Ramos (cell line): ENCODE results near the gene IFNL4.

Source experiments
- in situ Hi-C: fragments of 300-500 bp; cut with MboI; formaldehyde crosslinking; loops from one replicate; pipeline ENCODE4 v1.14.3; 2022; ENCODE audit warnings: low sequenced_read_pairs; ENCODE audit not compliant: unreplicated experiment

Gene IFNL4

GRCh38 chr19:39230096-39230764, 18.4 kb downstream of the IFNL4 start:
- in situ Hi-C loops, result no loop called here

DNA sequence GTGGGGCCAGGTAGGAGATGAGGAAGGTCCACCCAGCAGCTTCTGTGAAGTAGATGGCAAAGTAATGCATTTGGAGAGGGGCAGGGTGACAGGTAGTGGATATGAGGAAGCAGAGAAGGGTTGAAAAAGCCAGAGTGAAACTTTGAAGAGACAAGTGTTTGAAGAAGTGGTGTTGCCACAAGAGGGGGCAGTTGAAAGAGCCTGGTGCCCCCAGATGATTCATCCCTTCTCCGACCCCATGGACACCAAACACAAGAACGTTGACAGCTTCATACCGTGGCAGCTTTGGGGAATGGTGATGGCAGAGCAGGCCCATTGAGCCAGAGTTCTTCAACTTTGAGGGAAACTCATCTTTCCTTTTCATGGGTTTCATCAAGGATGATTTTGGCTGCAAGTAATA, 23.7 kb downstream of the IFNL4 start:
- in situ Hi-C loops, result loop anchor here (25.0 kb wide), 1 partner anchor 312 kb away; the partner anchor contains the start of genes EID2 and EID2B

GRCh38 chr19:39223703-39224279, 24.9 kb downstream of the IFNL4 start:
- in situ Hi-C loops, result loop anchor here (25.0 kb wide), 1 partner anchor 314 kb away; the partner anchor contains the start of genes EID2 and EID2B

DNA sequence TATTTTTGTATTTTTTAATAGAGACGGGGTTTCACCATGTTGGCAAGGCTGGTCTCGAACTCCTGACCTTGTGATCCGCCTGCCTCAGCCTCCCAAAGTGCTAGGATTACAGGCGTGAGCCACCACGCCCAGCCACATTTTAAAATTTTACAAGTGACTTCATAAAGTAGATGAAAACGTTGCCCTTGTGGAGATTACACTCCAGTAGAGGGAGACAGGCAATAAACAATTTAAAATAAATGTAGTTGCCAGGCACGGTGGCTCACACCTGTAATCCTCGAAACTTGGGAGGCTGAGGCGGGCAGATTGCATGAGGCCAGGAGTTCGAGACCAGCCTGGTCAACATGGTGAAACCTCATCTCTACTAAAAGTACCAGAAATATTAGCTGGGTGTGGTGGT, 29.5 kb downstream of the IFNL4 start:
- in situ Hi-C loops, result loop anchor here (10.0 to 25.0 kb wide), 2 partner anchors 106 to 318 kb away; partner anchors contain the start of genes EID2, EID2B and LRFN1

- in situ Hi-C loops, result loop anchor here (10.0 to 25.0 kb wide), 2 partner anchors 106 to 319 kb away; partner anchors contain the start of genes EID2, EID2B and LRFN1
Measured at GRCh38 chr19:39218230-39219007, 30.2 kb downstream of the IFNL4 start.

DNA sequence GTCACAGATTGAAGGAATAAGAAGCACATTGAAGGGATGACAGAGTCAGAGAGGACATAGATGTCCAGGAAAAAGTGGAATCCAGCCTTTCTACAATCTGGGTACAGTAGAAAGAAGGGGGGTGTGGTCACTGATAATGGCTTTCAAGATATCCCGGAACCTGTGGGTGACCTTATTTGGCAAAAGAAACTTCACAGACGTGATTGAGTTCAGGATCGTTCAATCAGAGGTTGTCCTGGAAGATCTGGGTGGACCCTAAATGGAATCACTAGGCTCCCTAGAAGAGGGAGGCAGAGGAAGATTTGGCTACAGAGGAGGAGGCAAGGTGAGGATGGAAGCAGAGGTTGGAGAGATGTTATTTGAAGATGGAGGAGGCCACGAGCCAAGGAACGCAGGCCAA, 31.6 kb downstream of the IFNL4 start:
- in situ Hi-C loops, result loop anchor here (10.0 to 25.0 kb wide), 2 partner anchors 108 to 320 kb away; partner anchors contain the start of genes EID2, EID2B and LRFN1

- in situ Hi-C loops, result loop anchor here (10.0 to 25.0 kb wide), 2 partner anchors 109 to 322 kb away; partner anchors contain the start of genes EID2, EID2B and LRFN1
Measured at GRCh38 chr19:39215323-39215722, 33.3 kb downstream of the IFNL4 start.

GRCh38 chr19:39212375-39212742, 36.3 kb downstream of the IFNL4 start:
- in situ Hi-C loops, result loop anchor here (10.0 to 25.0 kb wide), 2 partner anchors 112 to 325 kb away; partner anchors contain the start of genes EID2, EID2B and LRFN1

- in situ Hi-C loops, result loop anchor here (10.0 to 25.0 kb wide), 2 partner anchors 113 to 325 kb away; partner anchors contain the start of genes EID2, EID2B and LRFN1
Measured at GRCh38 chr19:39211731-39212374, 36.8 kb downstream of the IFNL4 start.

GRCh38 chr19:39209196-39209595, 39.5 kb downstream of the IFNL4 start:
- in situ Hi-C loops, result loop anchor here (25.0 kb wide), 1 partner anchor 328 kb away; the partner anchor contains the start of genes EID2 and EID2B

DNA sequence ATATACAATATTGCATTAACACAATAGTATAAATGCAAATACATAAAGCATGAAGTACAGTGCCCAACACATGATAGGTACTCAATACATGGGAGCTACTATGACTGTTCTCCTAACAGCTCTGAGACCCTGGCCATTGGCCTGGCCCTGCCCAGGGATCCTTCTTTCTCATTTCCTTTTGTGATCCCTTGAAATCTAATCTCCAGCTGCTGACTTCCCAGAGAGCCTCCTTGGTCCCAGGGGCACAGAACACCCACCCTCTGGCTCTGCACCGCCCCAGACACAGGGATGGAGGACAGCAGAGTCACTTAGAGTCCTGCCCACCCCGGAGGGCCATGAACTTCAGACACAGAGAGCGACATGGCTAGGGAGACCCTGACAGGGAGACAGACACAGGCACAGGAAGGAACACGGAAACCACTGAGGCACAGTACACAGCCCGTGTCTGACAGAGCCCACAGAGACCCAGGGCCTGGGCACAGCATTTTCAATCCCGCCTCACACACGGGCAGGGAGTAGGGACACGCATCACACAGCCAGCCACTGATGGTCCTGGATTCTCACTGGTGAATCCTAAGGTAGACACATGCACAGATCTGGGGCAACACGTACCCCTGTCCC, 40.4 kb downstream of the IFNL4 start:
- in situ Hi-C loops, result loop anchor here (25.0 kb wide), 1 partner anchor 329 kb away; the partner anchor contains the start of genes EID2 and EID2B

GRCh38 chr19:39207293-39207836, 41.3 kb downstream of the IFNL4 start:
- in situ Hi-C loops, result loop anchor here (25.0 kb wide), 1 partner anchor 330 kb away; the partner anchor contains the start of genes EID2 and EID2B

- in situ Hi-C loops, result loop anchor here (25.0 kb wide), 1 partner anchor 331 kb away; the partner anchor contains the start of genes EID2 and EID2B
Measured at GRCh38 chr19:39206122-39206521, 42.5 kb downstream of the IFNL4 start.

- in situ Hi-C loops, result loop anchor here (25.0 kb wide), 1 partner anchor 332 kb away; the partner anchor contains the start of genes EID2 and EID2B
Measured at GRCh38 chr19:39205449-39205764, 43.2 kb downstream of the IFNL4 start.

DNA sequence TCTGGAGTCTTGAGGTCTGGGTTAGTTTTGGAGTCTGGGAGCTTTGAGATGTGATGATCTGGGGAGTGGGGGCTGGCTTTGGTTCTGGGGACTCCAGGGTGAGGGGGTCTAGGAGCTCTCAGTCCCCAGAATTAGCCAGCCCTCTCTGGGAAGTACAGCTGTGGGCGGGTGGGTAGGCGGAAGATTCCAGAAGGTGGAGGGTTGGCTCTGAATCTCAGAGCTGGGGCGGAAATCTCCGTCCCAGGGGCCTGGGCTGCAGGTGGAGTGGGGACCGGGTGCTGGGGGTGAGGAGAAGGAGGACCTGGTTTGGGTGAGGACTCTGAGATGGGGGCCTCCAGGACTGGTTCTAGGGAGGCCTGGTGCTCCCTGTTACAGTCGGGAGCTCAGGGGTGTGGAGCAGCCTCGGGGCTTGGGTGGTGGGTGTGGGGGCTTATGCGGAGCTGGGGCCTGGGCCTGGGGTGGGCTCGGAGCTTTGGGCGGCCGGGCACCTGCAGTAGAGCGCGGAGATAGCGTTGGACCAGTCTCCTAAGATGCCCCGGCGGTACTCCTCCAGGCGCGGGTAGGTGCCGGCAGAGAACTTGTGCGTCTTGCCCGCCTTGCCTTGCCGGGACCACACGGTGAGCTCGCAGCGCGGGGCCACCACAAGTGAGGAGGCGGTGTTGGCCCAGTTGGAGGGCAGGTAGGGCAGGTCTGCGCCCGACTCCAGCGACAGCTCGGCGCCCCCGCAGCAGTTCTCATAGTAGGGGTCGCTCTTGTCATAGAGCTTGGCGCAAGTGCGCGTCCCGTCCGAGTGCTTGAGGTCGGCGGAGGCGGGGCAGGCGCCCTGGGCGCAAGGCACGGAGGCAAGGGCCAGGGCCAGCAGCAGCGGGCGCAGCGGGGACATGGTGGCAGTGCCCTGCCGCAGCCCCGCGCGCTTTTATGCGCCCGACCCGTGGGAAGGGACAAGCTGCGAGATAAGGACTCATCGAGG, 45.0 kb downstream of the IFNL4 start, which contains the start of gene SYCN:
TSS of gene SYCN (minus strand) at position 892 of the 970 bp plus-strand sequence. CDS start at position 883, 9 bp downstream.
- in situ Hi-C loops, result loop anchor here (25.0 kb wide), 1 partner anchor 334 kb away; the partner anchor contains the start of genes EID2 and EID2B

GRCh38 chr19:39202998-39203355, 45.7 kb downstream of the IFNL4 start:
- in situ Hi-C loops, result loop anchor here (25.0 kb wide), 1 partner anchor 334 kb away; the partner anchor contains the start of genes EID2 and EID2B

DNA sequence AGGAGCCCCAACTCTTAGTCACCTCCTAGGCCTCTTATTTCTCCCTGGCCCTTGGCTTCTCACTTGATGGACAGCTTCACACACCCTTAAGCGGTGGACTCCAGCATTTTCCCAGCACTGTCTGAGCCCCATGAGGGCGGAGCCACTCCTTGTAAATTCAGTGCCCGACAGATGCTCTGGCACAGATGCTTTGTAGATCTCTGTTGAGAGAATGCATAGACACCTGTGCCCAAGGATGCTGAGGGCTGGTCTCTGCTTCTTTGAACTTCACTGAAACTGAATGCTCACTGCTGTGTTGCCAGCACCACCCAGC, 47.9 kb downstream of the IFNL4 start:
- in situ Hi-C loops, result loop anchor here (25.0 kb wide), 1 partner anchor 337 kb away; the partner anchor contains the start of genes EID2 and EID2B
